Brain pericyte (primary cell): ENCODE measurements around the gene TOP2A.

ENCODE experiments used
- DNase-seq: peaks from one replicate; pipeline ENCODE4 v3.0.0-alpha.2; 2012; ENCODE audit warnings: low read depth, low spot score

TOP2A gene, protein sequence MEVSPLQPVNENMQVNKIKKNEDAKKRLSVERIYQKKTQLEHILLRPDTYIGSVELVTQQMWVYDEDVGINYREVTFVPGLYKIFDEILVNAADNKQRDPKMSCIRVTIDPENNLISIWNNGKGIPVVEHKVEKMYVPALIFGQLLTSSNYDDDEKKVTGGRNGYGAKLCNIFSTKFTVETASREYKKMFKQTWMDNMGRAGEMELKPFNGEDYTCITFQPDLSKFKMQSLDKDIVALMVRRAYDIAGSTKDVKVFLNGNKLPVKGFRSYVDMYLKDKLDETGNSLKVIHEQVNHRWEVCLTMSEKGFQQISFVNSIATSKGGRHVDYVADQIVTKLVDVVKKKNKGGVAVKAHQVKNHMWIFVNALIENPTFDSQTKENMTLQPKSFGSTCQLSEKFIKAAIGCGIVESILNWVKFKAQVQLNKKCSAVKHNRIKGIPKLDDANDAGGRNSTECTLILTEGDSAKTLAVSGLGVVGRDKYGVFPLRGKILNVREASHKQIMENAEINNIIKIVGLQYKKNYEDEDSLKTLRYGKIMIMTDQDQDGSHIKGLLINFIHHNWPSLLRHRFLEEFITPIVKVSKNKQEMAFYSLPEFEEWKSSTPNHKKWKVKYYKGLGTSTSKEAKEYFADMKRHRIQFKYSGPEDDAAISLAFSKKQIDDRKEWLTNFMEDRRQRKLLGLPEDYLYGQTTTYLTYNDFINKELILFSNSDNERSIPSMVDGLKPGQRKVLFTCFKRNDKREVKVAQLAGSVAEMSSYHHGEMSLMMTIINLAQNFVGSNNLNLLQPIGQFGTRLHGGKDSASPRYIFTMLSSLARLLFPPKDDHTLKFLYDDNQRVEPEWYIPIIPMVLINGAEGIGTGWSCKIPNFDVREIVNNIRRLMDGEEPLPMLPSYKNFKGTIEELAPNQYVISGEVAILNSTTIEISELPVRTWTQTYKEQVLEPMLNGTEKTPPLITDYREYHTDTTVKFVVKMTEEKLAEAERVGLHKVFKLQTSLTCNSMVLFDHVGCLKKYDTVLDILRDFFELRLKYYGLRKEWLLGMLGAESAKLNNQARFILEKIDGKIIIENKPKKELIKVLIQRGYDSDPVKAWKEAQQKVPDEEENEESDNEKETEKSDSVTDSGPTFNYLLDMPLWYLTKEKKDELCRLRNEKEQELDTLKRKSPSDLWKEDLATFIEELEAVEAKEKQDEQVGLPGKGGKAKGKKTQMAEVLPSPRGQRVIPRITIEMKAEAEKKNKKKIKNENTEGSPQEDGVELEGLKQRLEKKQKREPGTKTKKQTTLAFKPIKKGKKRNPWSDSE (N-terminal part only)

GRCh38 chr17:40417609-40418427, at the start of gene TOP2A:
Gene TOP2A, minus strand, starts transcription at chr17:40417896. Its CDS starts 105 bp downstream, at chr17:40417791.
- DNase-seq: peak; percentile 99

- DNase-seq: no peak
Measured at GRCh38 chr17:40467281-40467867, 49.7 kb upstream of the TOP2A start.

DNA sequence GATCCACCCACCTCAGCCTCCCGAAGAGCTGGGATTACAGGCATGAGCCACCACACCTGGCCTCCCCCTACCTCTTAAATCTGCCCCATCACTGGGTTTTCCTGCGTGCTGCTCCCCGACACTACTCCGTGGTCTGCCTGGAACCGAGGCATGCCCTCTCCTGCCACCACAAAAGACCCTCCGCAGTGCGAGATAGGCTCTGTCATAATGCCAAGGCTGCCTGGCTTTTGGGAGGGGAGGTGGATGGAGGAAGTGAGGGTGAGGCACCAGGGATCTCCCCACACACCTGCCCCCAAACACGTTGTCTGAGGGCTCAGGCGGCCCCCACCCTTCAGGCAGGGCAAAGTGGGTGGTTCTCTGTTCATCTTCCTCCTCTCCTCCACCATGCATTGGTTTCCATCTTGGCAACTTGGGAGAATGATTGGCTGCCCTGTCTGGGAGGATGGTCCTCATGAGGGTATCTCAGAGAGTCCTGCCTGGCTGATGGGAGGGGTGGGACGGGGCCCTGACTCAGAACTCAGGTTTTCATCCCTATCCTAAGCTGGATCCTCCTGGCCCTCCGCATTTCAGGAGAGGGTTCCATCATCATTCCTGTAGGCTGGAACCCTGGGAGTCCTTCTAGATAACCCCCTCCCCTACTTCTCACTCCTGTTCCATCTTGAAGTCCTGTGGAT, 48.7 kb upstream of the TOP2A start:
- DNase-seq: no peak

- DNase-seq: no peak
Measured at GRCh38 chr17:40464392-40464855, 46.7 kb upstream of the TOP2A start.

GRCh38 chr17:40463122-40463550, 45.4 kb upstream of the TOP2A start:
- DNase-seq: no peak

DNA sequence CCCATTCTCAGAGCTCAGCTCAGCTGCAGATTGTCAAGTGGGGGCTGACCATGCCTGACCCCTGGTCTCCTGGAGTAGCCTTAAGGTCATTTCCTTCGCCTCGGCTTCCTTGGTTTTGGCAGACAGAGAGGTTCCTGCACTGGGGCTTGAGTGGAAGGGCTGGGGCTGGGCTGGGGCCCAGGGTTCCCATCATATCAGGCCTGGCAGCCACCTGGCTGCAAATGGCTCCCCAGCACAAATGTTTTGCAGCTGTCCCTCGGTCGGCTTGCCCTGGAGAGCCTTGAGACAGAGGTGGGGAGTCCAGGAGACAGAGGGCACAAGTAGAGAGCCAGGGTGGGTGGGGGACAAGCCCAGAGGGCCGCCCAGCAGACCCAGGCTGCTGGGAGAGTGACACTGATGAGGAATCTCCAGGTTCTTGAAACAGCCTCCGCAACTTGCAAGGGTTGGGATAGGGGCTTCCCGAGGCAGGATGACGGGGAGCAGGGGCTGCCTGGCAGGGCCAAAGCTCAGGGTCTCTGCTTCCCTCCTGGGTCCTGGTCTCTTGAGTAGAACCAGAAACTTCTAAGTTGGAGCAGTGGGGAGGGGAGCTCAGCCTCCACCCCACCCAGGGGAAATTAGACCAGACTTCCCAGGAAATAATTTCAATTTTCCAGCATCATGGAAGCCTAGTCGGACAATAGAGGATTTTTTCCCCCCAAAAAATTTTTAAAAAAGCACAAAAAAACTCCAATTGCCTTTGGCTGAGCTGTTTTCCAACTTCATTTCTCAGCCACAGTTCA, 44.8 kb upstream of the TOP2A start:
- DNase-seq: no peak

DNA sequence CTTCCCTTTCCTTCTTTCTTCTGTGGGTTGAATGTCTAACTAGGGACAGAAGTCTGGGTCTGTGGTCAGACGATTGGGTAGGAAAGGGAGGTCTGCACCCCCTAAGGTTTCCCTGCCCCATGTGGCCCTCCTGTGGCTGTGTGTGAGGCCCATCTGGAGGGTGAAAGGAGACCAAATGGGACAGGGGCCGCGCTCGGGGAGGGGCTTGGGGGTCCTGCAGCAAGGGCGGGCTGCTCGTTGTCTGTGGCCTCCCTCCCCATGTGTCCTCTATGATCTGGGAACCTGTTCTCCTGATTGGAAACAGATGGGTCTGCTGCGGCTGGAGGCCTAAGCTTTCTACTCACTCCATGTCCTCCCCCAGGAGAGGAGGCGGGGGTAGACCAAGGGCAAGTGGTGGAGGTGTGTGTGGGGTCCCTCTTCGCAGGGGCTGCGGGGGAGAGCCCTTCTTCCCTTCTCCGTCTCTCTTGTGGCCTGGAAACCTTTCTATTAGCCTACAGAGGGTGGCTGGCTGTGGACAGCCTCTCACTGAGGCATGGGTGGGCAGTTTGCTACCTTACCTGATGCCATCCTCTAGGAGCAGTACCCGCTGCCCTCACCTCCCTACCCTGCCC, 44.1 kb upstream of the TOP2A start:
- DNase-seq: no peak

- DNase-seq: no peak
Measured at GRCh38 chr17:40460968-40461731, 43.5 kb upstream of the TOP2A start.

DNA sequence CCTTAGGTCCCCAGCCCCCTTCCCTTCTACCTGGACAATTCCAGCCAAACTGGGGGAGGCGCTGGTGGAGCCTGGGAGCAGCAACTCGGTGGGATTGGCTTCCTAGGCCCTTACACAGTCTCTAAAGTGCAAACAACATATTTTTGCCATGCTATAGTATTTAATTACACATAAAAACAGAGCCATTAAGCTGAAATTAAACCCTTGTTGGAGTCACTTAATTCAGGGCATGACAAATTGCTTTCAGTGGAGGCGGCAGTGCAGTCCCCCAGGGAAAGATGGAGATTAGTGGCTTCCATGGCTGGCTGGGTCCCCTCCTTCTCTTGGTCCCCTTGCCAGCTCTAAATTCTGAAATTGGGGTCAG, 42.9 kb upstream of the TOP2A start:
- DNase-seq: no peak

DNA sequence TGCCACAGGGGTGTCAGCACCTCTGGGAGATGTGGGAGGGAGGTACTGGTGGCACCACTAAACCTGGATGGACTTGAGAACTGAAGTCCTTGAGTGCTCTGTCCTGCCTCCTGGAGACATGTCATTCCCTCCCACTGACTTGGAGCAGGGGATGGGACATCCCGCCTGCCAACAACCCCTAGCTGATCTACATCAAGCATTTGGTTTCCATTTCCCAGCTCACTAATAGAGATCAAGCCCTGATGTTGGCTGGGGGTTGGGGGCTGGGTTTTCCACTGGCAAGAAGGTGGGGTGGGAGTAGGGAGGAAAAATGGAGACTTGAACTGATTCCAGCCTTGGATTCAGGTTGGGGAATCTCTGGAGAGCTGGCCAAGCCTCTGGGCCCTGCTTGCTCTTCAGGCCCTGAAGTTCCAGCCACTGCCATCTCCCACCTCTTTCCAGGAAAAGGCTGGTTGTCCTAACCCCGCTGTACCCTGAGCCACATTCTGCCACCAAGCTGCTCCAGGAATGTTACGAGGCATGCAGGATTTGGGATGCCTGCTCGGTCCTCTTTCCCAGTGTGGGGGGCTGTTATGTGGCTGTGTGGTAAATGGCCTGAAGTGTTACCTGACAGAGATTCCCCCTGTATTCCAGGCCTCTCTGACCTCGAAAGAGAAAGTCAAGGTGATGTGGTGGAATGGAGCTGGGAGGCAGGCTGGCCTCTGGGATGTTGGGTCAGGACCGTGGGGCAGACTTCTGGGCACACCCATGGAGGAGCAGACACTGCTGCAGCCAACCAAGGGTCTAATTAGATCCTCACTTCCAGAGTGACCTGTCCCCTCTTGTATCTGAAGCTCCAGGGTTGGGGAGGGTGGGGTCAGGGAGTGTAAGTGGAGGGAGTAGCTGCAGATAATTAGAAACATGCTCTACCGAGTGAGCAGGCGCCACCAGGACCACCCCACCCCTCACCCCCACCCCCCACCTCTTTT, 42.2 kb upstream of the TOP2A start:
- DNase-seq: no peak

GRCh38 chr17:40458851-40459482, 41.3 kb upstream of the TOP2A start:
- no peak for DNase-seq

DNA sequence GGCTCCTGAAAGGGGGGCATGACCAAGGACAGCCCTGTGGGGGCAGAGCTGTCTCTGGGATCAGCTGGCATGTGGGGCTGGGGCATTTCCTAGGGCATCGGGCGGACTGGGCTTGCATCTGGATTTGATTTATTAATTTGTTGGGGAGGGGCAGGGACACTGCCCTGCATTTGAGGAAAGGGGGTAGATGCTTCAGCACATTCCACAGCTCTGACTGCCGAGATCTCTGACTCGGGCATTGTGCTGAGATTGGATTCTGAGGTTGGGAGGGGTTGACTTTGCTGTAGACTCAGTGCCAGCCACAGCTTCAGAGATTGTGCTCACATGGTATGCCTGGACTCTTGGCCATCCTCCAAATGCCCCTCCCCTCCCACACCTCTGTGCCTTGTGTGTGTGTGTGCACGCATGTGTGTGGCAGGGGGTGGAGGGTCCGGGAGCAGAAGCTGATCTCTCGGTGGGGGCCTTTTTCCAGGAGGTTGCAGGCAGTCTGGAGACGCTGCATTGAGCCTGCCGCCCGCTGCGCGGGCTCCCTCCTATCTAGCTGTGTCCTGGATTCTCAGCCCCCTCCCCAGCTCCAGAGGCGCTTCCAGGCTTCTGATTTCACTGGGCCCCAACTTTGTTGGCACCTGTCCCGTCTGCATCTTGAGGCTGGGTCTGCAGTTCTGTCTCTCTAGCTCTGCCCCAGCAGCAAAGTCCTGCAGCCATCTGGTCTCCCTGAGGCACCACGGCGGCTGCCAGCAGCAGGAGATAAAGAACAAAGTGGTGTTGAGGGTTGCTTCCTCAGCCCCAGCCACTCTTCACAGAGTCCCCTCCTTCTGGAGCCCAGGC, 40.5 kb upstream of the TOP2A start:
- DNase-seq: no peak

DNA sequence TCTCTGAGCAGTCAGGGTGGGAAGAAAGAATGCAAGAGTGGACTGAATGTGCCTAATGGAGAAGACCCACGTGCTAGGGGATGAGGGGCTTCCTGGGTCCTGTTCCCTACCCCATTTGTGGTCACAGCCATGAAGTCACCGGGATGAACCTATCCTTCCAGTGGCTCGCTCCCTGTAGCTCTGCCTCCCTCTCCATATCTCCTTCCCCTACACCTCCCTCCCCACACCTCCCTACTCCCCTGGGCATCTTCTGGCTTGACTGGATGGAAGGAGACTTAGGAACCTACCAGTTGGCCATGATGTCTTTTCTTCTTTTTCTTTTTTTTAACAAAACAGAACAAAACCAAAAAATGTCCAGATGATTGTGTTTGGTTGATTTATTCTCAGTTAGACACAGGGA, 39.7 kb upstream of the TOP2A start:
- no peak for DNase-seq

- DNase-seq: no peak
Measured at GRCh38 chr17:40456396-40456951, 38.8 kb upstream of the TOP2A start.

- no peak for DNase-seq
Measured at GRCh38 chr17:40454613-40454995, 36.9 kb upstream of the TOP2A start.
